Coronary artery (tissue), 2 donors: ENCODE data around the gene SGMS1.

Experiments
- DNase-seq: peaks from one replicate; pipeline ENCODE4 v3.0.0-alpha.2; 2017; ENCODE audit warnings: low spot score
- H3K27ac ChIP-seq, 2 donors: fragments of 200-600 bp; sonication (generic); one replicate each; pipeline ENCODE4 v1.5.1; 2016 to 2019
- H3K4me3 ChIP-seq: fragments of 200-600 bp; sonication (generic); 2 replicates; pipeline ENCODE4 v1.5.1; 2016; ENCODE audit warnings: mild to moderate bottlenecking, moderate library complexity
- TF ChIP-seq, protein P1 (sequence below): fragments of 200-600 bp; sonication (generic); IDR thresholded peaks from one replicate; pipeline ENCODE4 v1.5.1; 2019; ENCODE audit warnings: antibody characterized with exemption

The SGMS1 gene

DNA sequence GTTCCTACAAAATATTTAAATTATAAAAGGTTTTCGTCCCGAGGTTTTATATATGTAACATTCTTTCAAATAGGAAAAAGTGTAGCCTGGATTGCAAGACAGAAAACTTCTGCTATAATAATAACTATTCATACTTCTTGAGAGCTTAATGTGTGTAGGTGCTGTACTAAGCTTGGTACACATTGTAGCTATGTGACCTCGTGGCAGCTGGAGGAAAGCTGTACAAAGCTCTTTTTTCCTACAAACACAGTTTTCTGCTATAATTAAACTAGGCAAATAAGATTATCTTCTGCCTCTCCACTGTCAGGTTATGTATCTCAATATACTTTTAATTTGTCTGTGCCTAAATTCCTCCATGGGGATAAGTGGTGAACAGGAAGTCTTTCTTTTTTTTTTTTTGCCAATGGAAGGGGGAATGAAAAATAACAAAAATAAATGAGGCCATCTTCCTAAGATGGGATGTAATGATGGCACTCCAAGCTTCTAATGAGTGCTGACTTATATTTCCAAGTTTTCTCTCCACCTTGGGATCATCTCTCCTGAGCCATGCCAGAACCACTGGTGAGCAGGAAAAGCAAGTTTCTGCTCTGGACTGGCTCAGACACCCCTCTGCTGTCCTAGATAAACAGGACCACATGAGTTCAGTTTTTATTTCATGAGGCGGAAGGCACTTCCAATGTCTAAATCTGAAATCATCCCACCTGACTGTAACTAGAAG is 9.9 kb downstream of the SGMS1 start:
- TF ChIP-seq, protein P1, sequence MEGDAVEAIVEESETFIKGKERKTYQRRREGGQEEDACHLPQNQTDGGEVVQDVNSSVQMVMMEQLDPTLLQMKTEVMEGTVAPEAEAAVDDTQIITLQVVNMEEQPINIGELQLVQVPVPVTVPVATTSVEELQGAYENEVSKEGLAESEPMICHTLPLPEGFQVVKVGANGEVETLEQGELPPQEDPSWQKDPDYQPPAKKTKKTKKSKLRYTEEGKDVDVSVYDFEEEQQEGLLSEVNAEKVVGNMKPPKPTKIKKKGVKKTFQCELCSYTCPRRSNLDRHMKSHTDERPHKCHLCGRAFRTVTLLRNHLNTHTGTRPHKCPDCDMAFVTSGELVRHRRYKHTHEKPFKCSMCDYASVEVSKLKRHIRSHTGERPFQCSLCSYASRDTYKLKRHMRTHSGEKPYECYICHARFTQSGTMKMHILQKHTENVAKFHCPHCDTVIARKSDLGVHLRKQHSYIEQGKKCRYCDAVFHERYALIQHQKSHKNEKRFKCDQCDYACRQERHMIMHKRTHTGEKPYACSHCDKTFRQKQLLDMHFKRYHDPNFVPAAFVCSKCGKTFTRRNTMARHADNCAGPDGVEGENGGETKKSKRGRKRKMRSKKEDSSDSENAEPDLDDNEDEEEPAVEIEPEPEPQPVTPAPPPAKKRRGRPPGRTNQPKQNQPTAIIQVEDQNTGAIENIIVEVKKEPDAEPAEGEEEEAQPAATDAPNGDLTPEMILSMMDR = no peak
- no peak for DNase-seq
- Histone ChIP-seq H3K27ac (no peak overlapping the region), H3K4me3 (no peak overlapping the region)

DNA sequence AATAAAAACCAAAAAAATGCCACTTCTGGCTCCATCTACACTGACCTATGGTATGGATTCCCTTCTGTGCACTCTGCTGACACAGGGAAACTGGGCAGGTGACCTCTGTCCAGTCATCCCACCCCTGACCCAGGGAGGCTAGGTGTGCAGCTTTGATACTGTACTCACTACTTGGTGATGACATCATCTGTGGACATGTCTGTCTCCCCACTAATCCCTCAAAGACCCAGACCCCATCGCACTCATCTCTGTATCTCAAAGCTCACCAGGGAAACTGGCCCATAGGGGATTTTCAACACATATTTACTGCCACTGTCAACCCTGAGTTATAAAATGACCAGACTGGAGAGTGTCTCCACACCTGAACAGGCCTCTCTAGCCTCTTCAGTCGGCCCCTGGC is 10.6 kb downstream of the SGMS1 start:
- Histone ChIP-seq H3K27ac (no peak overlapping the region), H3K4me3 (no peak overlapping the region)
- TF ChIP-seq, protein P1 = no peak
- DNase-seq = no peak

DNA sequence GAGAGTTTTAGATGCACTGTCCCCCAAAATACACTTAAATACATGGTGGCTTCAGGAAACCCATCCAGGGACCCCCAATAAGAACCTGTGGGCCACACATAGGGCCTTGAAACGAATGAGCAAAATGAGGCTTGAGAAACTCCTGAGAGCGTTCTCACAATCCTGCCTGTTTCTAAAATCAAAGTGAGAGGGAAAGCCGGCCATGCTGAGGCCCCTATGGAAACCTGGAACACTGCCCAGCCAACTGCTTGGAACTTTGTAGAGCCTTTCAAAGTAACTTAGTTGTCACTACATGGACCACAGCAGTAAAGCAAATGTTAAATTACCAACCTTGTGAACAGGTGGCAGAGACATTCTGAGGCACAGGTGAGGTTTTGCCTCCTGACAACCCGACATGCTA is 13.4 kb downstream of the SGMS1 start:
- H3K27ac ChIP-seq = no peak overlapping the region
- no peak overlapping the region for H3K4me3 ChIP-seq
- TF ChIP-seq, protein P1 = no peak
- DNase-seq = no peak

DNA sequence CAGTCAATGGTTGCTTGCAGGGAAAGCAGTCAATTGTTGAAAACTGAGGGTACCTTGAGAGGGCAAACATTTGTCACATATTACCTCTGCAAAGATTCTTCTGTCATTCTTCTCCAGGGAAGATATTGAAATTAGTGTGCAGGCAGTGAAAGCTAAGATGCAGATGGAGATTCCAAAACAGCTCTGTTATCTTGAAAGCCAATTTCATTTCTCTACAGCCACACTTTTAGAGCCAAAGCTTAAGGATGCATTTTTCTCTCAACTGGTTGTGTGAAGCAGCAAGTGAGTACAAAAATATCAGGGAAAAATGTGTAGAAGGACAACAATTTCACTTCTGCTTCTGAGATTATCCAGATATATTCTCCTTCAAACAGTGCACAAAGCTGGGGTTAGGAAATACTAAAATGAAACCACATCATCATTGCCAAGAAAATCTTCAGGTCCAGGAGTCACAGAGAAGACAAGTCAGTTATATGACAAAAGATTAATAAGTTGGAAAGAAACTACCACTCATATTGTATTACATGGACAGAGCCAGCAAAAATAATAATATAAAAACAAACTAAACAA is 16.3 kb downstream of the SGMS1 start:
- TF ChIP-seq, protein P1 = no peak
- H3K27ac ChIP-seq = peak overlapping the region in 1 of 2 donors; percentile 11
- peak overlapping the region; percentile 4 for H3K4me3 ChIP-seq
- DNase-seq = no peak

DNA sequence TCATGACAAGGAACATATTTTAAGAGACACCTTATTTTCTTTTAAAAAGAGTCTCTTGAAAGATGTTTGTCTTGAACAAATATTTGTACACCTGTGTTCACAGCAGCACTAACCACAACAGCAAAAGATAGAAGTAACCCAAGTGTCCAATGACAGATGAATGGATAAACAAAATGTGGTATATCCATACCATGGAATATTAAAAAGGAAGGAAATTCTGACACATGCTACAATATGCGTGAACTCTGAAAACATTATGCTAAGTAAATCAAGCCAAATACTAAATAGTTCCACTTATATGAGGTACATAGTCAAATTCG is 17.8 kb downstream of the SGMS1 start:
- no peak for DNase-seq
- TF ChIP-seq, protein P1 = no peak
- Histone ChIP-seq H3K27ac (peak overlapping the region in 1 of 2 donors; percentile 73), H3K4me3 (no peak overlapping the region)

DNA sequence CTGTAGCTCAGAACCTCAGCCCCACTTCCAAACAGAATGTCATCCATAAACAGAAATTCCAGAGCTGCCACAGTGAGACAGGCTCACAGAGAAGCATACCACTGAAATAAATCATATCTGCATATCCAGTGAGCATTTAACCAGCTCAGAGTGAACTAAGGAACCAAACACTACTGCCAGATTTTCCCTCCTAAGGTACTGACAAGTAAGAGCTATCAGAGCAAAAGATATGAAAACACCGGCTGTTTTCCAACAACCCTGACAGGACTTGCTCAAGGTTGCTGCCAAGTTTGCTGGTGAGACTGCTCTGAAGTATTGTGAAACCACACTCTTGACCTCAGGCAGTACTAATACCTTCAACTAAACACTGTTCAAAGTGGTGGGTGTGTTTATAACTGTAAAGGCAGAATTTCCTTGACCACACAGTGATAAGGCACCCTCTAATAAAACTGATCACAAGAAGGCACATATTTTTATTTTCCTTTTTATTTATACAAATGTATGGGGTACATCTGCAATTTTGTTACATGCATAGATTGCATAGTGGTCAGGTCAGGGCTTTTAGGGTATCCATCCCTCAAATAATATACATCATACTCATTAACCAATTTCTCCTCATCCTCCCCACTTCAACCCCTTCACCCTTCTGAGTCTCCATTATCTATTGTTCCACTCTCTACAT is 18.3 kb downstream of the SGMS1 start:
- peak overlapping the region; percentile 38 to 73 for H3K27ac ChIP-seq
- no peak for DNase-seq
- TF ChIP-seq, protein P1 = no peak
- H3K4me3 ChIP-seq = peak overlapping the region; percentile 36

DNA sequence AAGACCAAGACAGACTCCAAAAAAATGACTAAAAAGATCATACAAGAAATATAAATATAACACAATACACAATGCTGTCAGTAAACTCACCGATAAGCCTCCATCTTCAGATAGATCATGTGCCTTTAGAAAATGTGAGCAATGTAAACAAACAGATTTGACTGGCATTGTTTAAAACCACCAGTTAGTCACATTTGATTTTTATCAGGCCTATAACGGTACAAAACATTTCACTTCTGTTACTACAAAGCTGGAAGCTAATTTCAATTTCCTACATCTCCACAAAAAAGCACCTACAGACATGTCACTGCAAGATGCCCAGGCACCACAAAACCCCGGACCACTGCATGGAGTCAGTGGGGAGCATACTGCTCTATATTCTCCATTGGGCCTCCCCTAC is 18.9 kb downstream of the SGMS1 start:
- H3K4me3 ChIP-seq = peak overlapping the region; percentile 36
- peak overlapping the region; percentile 38 to 73 for H3K27ac ChIP-seq
- TF ChIP-seq, protein P1 = no peak
- no peak for DNase-seq
